WTC11 (cell line): ENCODE measurements around the gene PIGS.

Source experiments
- CTCF ChIP-seq: fragments of 200-600 bp; IDR thresholded peaks from 2 replicates; pipeline ENCODE4 v1.8.0; 2022; ENCODE audit warnings: antibody characterized with exemption
- JUN ChIP-seq: sonication (generic); formaldehyde crosslinking; IDR thresholded peaks from 2 replicates; pipeline ENCODE4 v1.8.0; 2023; ENCODE audit warnings: mild to moderate bottlenecking, missing genetic modification reagents
- NR1H2 ChIP-seq: sonication (generic); formaldehyde crosslinking; IDR thresholded peaks from 2 replicates; pipeline ENCODE4 v1.9.0; 2021; ENCODE audit warnings: mild to moderate bottlenecking, moderate library complexity, missing genetic modification reagents

- no peak for TF ChIP-seq JUN (CRISPR knock-in tag)
- TF ChIP-seq NR1H2 (CRISPR knock-in tag) = no peak
- no peak for TF ChIP-seq CTCF
These were observed 36.5 kb downstream of the PIGS start for GRCh38 chr17:28534740-28535375.
